Cardiac fibroblast (primary cell): ENCODE data around the gene CYP2A13.
"Not testable (repeated sequence)": the region's sequence is repeated elsewhere in the genome, so short reads cannot be mapped to it uniquely, and the experiment has no call there.

ENCODE experiments used
- DNase-seq, 2 donors: peaks; one replicate each; pipeline versions ENCODE4 v3.0.0 to v3.0.0-alpha.2; 2010; ENCODE audit warnings: low read depth in 2 of 2
- H3K4me3 ChIP-seq, 2 donors: replicated peaks in 1 of 2; 1 replicate in 1 of 2; 2 replicates in 1 of 2; pipeline ENCODE4 v1.5.1; 2011; ENCODE audit warnings: low read depth in 2 of 2, low read length in 2 of 2, mild to moderate bottlenecking in 2 of 2, moderate library complexity in 1 of 2
- TF ChIP-seq, protein P1 (sequence below): IDR thresholded peaks from one replicate; pipeline ENCODE4 v1.5.1; 2011; ENCODE audit warnings: low read depth, mild to moderate bottlenecking, low read length, inconsistent platforms

Gene CYP2A13, protein sequence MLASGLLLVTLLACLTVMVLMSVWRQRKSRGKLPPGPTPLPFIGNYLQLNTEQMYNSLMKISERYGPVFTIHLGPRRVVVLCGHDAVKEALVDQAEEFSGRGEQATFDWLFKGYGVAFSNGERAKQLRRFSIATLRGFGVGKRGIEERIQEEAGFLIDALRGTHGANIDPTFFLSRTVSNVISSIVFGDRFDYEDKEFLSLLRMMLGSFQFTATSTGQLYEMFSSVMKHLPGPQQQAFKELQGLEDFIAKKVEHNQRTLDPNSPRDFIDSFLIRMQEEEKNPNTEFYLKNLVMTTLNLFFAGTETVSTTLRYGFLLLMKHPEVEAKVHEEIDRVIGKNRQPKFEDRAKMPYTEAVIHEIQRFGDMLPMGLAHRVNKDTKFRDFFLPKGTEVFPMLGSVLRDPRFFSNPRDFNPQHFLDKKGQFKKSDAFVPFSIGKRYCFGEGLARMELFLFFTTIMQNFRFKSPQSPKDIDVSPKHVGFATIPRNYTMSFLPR

DNA sequence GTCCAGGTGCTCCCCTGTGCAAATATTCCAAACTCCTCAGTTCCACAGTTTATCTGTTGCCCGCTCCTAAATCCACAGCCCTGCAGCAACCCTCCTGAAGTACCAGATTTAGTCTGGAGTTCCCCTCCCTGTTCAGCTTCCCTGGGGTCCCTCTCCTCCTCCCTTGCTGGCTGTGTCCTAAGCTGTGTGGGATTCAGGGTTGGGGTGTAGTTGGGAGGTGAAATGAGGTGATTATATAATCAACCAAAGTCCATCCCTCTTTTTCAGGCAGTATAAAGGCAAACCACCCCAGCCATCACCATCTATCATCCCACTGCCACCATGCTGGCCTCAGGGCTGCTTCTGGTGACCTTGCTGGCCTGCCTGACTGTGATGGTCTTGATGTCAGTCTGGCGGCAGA, at the start of gene CYP2A13:
Gene CYP2A13 (plus strand): TSS at position 301 of the 400 bp plus-strand sequence. CDS start 21 bp downstream, at position 322.
- H3K4me3 ChIP-seq = no peak within 1 kb of the TSS
- DNase-seq = no peak
- TF ChIP-seq, protein P1, sequence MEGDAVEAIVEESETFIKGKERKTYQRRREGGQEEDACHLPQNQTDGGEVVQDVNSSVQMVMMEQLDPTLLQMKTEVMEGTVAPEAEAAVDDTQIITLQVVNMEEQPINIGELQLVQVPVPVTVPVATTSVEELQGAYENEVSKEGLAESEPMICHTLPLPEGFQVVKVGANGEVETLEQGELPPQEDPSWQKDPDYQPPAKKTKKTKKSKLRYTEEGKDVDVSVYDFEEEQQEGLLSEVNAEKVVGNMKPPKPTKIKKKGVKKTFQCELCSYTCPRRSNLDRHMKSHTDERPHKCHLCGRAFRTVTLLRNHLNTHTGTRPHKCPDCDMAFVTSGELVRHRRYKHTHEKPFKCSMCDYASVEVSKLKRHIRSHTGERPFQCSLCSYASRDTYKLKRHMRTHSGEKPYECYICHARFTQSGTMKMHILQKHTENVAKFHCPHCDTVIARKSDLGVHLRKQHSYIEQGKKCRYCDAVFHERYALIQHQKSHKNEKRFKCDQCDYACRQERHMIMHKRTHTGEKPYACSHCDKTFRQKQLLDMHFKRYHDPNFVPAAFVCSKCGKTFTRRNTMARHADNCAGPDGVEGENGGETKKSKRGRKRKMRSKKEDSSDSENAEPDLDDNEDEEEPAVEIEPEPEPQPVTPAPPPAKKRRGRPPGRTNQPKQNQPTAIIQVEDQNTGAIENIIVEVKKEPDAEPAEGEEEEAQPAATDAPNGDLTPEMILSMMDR = no peak

DNA sequence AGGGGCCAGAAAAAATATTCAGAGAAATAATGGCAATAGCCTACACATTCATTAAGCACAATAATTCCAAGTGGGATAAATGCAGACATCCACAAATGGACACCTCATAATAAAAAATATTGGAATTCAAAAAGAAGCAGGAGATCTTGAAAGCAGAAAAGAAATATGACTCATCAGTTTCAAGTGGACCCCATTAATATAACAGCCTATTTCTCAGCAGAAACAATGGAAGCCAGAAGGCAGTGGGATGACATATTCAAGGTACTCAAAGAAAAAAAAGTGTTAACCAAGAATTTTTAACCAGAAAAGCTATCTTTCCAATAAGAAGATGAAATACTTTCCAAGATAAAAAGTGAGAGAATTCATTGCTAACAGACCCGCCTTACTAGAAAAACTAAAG, 48.4 kb upstream of the CYP2A13 start:
- DNase-seq = no peak
- no peak overlapping the region for H3K4me3 ChIP-seq
- TF ChIP-seq, protein P1 = no peak

DNA sequence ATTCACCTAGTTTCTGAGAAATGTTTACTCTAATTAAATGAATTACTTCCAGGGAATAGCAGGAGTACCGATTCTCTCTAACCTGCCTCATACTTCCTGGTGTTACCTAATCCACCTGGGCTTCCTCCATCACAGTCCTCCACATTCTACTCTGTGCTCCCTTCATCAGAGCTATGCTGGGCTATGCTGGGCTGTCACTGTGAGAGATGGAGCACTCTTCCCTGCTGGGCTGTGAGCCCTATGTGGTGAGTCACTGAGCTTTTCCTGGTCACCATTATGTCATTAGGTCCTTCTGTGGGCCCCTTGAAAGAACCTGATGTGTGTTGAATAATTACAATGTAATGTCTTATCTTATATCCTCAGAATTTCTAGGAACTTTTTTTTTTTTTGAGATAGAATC, 43.2 kb upstream of the CYP2A13 start:
- DNase-seq, H3K4me3 ChIP-seq: not testable (repeated sequence)

DNA sequence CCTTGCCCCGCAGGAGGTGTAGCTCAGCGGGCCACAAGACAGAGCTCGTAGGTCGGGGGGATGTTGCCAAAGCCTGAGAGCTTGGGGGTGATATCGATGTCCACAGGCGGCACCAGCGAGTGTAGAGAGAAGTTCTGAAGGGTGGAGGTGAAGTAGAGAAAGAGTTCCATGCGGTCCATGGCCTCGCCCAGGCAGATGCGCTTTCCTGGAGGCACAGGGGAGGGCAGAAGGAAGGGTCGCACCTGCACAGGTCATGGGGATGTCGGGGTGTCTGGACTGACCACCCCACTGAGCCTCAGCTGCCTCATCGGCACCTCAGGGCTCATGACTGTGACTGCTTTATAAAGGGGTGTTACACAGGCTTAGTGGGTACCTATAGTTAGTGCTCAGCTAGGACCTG, 37.8 kb upstream of the CYP2A13 start:
- no peak for DNase-seq
- TF ChIP-seq, protein P1 = no peak
- no peak overlapping the region for H3K4me3 ChIP-seq

DNA sequence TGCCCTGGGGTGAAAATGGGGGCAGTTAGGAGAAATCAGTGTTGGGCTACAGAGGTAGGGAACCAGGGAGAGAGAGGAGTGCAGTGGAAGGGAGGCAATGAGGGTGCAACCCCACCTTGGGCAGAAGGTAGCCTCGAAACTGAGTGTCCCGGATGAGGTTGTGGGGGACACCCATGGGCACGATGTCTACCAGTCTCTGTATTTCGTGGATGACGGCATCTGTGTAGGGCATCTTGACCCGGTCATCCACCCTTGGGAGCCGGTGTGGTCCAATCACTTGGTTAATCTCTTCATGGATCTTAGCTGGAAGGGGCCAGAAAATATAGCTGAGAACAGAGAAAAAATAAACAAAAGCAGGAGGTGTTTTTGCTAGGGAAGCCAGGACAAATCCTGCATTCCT, 36.1 kb upstream of the CYP2A13 start:
- H3K4me3 ChIP-seq, DNase-seq: not testable (repeated sequence)

DNA sequence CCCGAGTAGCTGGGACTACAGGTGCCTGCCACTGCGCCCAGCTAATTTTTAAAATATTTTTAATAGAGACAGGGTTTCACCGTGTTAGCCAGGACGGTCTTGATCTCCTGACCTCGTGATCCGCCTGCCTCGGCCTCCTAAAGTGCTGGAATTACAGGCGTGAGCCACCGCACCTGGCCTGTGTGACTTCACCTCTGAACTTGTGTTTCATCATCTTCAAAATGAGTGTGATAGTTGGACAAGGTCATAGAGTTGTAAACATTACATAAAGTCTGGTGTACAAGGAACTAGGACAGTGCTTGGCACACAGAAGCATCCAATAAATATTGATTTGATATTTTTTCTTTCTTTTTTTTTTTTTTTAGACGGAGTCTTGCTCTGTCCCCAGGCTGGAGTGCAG, 34.9 kb upstream of the CYP2A13 start:
- H3K4me3 ChIP-seq, DNase-seq: not testable (repeated sequence)

DNA sequence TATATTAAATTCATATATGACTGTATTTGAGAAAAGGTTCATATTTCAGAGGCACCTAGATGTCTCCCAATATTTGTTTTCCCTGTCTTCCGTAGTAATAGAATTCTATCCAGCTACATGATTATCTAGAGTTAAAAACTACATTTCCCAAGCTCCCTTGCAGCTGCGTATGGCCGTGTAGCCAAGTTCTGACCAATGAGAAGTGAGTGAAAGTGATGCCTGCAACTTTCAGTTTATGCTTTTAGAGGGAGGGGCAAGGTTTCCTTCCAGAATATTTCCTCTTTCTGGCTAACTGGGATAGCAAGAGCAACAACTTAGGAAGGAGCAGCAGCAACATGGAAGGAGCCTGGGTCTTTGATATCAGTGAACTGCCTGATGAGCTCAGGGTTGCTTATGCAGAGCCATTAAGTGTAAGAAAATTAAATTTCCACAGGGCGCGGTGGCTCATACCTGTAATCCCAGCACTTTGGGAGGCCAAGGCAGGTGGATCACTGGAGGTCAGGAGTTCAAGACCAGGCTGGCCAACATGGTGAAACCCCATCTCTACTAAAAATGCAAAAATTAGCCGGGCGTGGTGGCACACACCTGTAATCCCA, 23.2 kb upstream of the CYP2A13 start:
- peak; percentile 34 to 44 for DNase-seq
- H3K4me3 ChIP-seq = no peak overlapping the region
- TF ChIP-seq, protein P1 = no peak

DNA sequence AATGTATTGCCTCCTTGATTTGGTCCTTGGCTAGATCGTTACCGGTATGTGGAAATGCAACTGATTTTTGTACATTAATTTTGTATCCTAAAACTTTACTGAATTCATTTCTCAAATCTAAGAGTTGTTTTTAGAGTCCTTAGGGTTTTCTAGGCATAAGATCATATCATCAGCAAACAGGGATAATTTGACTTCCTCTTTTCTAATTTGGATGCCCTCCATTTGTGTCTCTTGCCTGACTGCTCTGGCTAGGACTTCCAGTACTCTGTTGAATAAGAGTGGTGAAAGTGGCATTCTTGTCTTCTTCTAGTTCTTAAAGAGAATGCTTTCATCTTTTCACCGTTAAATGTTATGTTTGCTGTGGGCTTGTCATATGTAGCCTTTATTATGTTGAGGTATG, 12.0 kb upstream of the CYP2A13 start:
- no peak for DNase-seq
- TF ChIP-seq, protein P1 = no peak
- H3K4me3 ChIP-seq = no peak overlapping the region
